Body of pancreas (tissue), 4 donors: ENCODE data around the gene NCOR2.

Source experiments
- CTCF ChIP-seq, 7 experiments: fragments of 450-650 bp in 4 of 7; fragments of 200-600 bp in 3 of 7; sonication (generic) in 3 of 7; IDR thresholded peaks; one replicate each; pipeline ENCODE4 v1.5.1; 2016 to 2019; ENCODE audit warnings: antibody characterized with exemption in 7 of 7
- POLR2A ChIP-seq, 3 donors: fragments of 450-650 bp; IDR thresholded peaks; one replicate each; pipeline ENCODE4 v1.6.1; 2016; ENCODE audit warnings: antibody characterized with exemption in 3 of 3, mild to moderate bottlenecking in 2 of 3

DNA sequence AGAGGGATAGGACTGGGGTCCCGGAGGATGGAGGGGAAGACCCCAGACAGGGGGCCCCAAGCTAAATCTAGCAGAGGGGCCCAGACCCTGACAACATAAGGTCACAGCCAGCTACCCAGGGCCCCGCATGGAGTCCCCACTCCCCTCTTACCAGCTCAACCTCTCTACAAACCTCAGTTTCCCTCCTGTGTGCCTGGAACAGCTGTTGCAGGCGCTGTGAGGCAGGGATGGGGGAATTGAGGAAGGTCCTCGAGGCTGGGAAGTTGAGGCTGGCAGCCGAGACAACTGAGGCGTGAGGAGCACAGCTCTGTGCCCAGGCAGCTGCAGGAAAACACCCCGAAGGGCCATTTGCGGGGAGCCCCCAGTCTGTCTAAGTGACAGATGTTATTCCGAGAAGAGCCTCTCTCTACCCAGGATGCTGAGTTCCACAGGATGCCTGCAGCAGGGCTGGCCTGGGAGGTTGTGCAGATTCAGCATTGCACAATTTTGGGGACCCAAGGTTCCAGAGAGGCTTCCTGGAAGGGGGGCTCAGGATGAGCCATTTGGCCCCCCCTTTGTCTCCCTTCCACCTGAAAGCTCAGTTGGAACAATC is 42.7 kb upstream of the NCOR2 start:
- no peak for TF ChIP-seq CTCF (IDR thresholded peaks at IDR 0.05)
- TF ChIP-seq POLR2A (IDR thresholded peaks at IDR 0.05): no peak
